Effector memory CD4-positive, alpha-beta T cell (primary cell): ENCODE measurements around the gene MTG1.
"Not testable (repeated sequence)": the region's sequence is repeated elsewhere in the genome, so short reads cannot be mapped to it uniquely, and the experiment has no call there.

Experiments
- DNase-seq, 3 donors: peaks; one replicate each; pipeline ENCODE4 v3.0.0-alpha.2; 2020
- H3K27ac ChIP-seq: 2 replicates; pipeline ENCODE4 v1.7.0; 2013; ENCODE audit warnings: mild to moderate bottlenecking, low read length, moderate library complexity; ENCODE audit not compliant: insufficient read depth, poor library complexity, severe bottlenecking
- H3K27me3 ChIP-seq: replicated peaks from 2 replicates; pipeline ENCODE4 v1.7.0; 2013; ENCODE audit warnings: mild to moderate bottlenecking, low read length; ENCODE audit not compliant: insufficient read depth, control insufficient read depth, poor library complexity, severe bottlenecking
- H3K36me3 ChIP-seq: 2 replicates; pipeline ENCODE4 v1.7.0; 2013; ENCODE audit warnings: mild to moderate bottlenecking, low read length, moderate library complexity; ENCODE audit not compliant: control insufficient read depth, insufficient read depth
- H3K4me1 ChIP-seq: 2 replicates; pipeline ENCODE4 v1.7.0; 2013; ENCODE audit warnings: low read length, mild to moderate bottlenecking; ENCODE audit not compliant: control insufficient read depth, insufficient read depth, poor library complexity, severe bottlenecking
- H3K4me3 ChIP-seq: 2 replicates; pipeline ENCODE4 v1.7.0; 2013; ENCODE audit warnings: low read length, low read depth, mild to moderate bottlenecking; ENCODE audit not compliant: insufficient read depth, poor library complexity, severe bottlenecking
- H3K9me3 ChIP-seq: 2 replicates; pipeline ENCODE4 v1.7.0; 2013; ENCODE audit warnings: mild to moderate bottlenecking, low read length, moderate library complexity; ENCODE audit not compliant: control insufficient read depth

MTG1 gene

GRCh38 chr10:133466683-133467275 lies 72.8 kb downstream of the MTG1 start:
- Histone ChIP-seq H3K9me3 (no peaks in the 10 kb centered on the region), H3K27me3 (no peaks in the 10 kb centered on the region), H3K4me3 (no peak overlapping the region), H3K27ac (no peak overlapping the region), H3K4me1 (peaks cover 2% of the 10 kb centered on the region), H3K36me3 (no peaks in the 10 kb centered on the region)
- no peak for DNase-seq

GRCh38 chr10:133467286-133467911 lies 73.4 kb downstream of the MTG1 start:
- H3K9me3 ChIP-seq = no peaks in the 10 kb centered on the region
- no peaks in the 10 kb centered on the region for H3K27me3 ChIP-seq
- H3K27ac ChIP-seq = no peak overlapping the region
- no peak for DNase-seq
- H3K4me1 ChIP-seq = peaks cover 2% of the 10 kb centered on the region
- no peaks in the 10 kb centered on the region for H3K36me3 ChIP-seq
- H3K4me3 ChIP-seq = no peak overlapping the region

- peaks cover 12% of the 10 kb centered on the region for H3K4me1 ChIP-seq
- DNase-seq, H3K27me3 ChIP-seq, H3K27ac ChIP-seq, H3K36me3 ChIP-seq, H3K4me3 ChIP-seq, H3K9me3 ChIP-seq: not testable (repeated sequence)
Observed at GRCh38 chr10:133469205-133469604, 75.2 kb downstream of the MTG1 start.

GRCh38 chr10:133471300-133472109 lies 77.5 kb downstream of the MTG1 start:
- Histone ChIP-seq H3K27ac (no peak overlapping the region), H3K9me3 (no peaks in the 10 kb centered on the region), H3K27me3 (no peaks in the 10 kb centered on the region), H3K36me3 (no peaks in the 10 kb centered on the region), H3K4me1 (peaks cover 33% of the 10 kb centered on the region), H3K4me3 (no peak overlapping the region)
- no peak for DNase-seq
